ENCODE results near the gene PDLIM4.

- TF ChIP-seq CTCF (IDR thresholded peaks at IDR 0.05; ENCODE audit: low read depth, low read length, poor library complexity, severe bottlenecking): no peak
- no peak for TF ChIP-seq EZH2phosphoT487 (IDR thresholded peaks at IDR 0.05; ENCODE audit: borderline replicate concordance, low read length)
These were observed 36.7 kb downstream of the PDLIM4 start, which contains the start of gene SLC22A4 for GRCh38 chr5:132293992-132294727.
